ENCODE measurements around the gene SLC39A8. TPM values are rescaled to one million over a fixed set of nuclear protein-coding genes. Genes with fewer than 3 reads are reported as not detected.

Gene SLC39A8
- total and polyA plus RNA-seq, 9 of the 15 experiments (the other 6 are each of a cell fraction or from before 2014, with no cell fraction given): 8.2 to 30.3 (median 25.0) TPM

DNA sequence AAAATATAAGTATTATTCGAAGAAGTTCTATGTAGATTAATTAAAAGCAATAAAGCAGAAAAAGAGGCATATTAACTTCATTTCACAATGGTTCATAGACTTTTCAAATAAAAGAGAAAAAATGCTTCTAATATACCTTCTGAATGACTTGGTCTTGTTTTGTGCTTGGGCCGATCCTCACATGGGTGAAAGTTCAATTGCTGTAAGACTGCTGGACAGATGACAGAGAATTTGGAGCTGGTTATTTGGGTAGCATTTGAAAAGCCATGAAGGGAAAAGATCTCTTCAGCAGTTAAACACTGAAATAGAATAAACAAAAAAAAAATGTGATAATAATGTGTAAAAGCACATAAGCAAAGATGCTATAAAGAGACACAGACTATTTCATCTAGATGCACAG is 29.8 kb downstream of the SLC39A8 start (continued):
- TF ChIP-seq, protein P1, sequence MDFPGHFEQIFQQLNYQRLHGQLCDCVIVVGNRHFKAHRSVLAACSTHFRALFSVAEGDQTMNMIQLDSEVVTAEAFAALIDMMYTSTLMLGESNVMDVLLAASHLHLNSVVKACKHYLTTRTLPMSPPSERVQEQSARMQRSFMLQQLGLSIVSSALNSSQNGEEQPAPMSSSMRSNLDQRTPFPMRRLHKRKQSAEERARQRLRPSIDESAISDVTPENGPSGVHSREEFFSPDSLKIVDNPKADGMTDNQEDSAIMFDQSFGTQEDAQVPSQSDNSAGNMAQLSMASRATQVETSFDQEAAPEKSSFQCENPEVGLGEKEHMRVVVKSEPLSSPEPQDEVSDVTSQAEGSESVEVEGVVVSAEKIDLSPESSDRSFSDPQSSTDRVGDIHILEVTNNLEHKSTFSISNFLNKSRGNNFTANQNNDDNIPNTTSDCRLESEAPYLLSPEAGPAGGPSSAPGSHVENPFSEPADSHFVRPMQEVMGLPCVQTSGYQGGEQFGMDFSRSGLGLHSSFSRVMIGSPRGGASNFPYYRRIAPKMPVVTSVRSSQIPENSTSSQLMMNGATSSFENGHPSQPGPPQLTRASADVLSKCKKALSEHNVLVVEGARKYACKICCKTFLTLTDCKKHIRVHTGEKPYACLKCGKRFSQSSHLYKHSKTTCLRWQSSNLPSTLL (IDR thresholded peaks at IDR 0.05): no peak
- TF ChIP-seq HLTF (IDR thresholded peaks at IDR 0.05): no peak
- TF ChIP-seq, protein P2, sequence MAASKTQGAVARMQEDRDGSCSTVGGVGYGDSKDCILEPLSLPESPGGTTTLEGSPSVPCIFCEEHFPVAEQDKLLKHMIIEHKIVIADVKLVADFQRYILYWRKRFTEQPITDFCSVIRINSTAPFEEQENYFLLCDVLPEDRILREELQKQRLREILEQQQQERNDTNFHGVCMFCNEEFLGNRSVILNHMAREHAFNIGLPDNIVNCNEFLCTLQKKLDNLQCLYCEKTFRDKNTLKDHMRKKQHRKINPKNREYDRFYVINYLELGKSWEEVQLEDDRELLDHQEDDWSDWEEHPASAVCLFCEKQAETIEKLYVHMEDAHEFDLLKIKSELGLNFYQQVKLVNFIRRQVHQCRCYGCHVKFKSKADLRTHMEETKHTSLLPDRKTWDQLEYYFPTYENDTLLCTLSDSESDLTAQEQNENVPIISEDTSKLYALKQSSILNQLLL (CRISPR knock-in tag; IDR thresholded peaks at IDR 0.05; ENCODE audit: borderline replicate concordance): no peak
- TF ChIP-seq RBM17 (IDR thresholded peaks at IDR 0.05; ENCODE audit: borderline replicate concordance, low read depth, low read length): no peak
- TF ChIP-seq ZNF24 (IDR thresholded peaks at IDR 0.05): no peak

DNA sequence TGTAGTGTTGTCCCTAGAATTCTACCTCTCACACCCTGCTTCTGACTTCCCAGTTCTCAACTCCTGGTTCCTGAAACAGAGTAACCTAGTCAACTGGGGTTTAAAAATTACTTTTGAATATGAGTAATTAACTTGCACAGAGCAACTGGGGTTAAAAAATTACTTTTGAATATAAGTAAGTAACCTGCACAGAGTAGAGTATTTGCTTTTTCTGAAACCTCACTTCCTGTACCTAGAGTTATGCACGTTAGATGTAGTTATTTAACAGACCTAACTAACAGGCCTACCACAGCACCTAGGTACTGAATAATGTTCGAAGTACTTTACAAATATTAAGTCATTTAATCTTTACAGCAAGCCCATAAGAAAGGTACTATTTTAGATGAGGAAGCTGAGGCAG is 32.9 kb downstream of the SLC39A8 start:
- intact Hi-C loops (cut with micrococcal nuclease): no loop called here
- POLR2A ChIA-PET: no interaction called here
- TF ChIP-seq, protein P3, sequence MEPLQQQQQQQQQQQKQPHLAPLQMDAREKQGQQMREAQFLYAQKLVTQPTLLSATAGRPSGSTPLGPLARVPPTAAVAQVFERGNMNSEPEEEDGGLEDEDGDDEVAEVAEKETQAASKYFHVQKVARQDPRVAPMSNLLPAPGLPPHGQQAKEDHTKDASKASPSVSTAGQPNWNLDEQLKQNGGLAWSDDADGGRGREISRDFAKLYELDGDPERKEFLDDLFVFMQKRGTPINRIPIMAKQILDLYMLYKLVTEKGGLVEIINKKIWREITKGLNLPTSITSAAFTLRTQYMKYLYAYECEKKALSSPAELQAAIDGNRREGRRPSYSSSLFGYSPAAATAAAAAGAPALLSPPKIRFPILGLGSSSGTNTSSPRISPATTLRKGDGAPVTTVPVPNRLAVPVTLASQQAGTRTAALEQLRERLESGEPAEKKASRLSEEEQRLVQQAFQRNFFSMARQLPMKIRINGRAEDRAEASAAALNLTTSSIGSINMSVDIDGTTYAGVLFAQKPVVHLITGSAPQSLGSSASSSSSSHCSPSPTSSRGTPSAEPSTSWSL (CRISPR knock-in tag; IDR thresholded peaks at IDR 0.05; ENCODE audit: borderline replicate concordance): no peak
- TF ChIP-seq ZNF584 (CRISPR knock-in tag; IDR thresholded peaks at IDR 0.05; ENCODE audit: low read depth) (no peak), SMC3 (conservative IDR thresholded peaks at IDR 0.05; ENCODE audit: insufficient read depth, low read depth, low read length) (no peak)
- no peak overlapping the region for H3K27ac ChIP-seq (ENCODE audit: extremely low read depth, low read depth, low read length)
- CTCF ChIA-PET (ENCODE audit: low intra/inter-chr PET ratio): no interaction called here
- H2AFZ ChIP-seq (ENCODE audit: low read depth, low read length): no peak overlapping the region
- H3K9me3 ChIP-seq (replicated peaks; ENCODE audit: control insufficient read depth, insufficient read depth, low read depth, low read length): no peaks in the 10 kb centered on the region
- H3K36me3 ChIP-seq (ENCODE audit: control insufficient read depth, insufficient read depth, low read length): no peaks in the 10 kb centered on the region
- 52% methylated on average over 2 of the region's 2 CpGs for WGBS (ENCODE audit: insufficient coverage, low coverage, missing lambda C conversion rate)
- no peaks in the 10 kb centered on the region for H3K27me3 ChIP-seq (ENCODE audit: control insufficient read depth in 2 of 2, insufficient read depth in 2 of 2, low read length in 2 of 2)
- no peaks in the 10 kb centered on the region for H3K79me2 ChIP-seq (ENCODE audit: control insufficient read depth, insufficient read depth, low read length)
- H3K9ac ChIP-seq (ENCODE audit: insufficient read depth in 1 of 2, low read depth in 2 of 2, low read length in 2 of 2): no peak overlapping the region
- no peaks in the 10 kb centered on the region for H4K20me1 ChIP-seq (replicated peaks; ENCODE audit: control insufficient read depth, insufficient read depth, low read length)
- in situ Hi-C loops (cut with MboI): no loop called here
- no peak overlapping the region for H3K4me3 ChIP-seq
- no peaks in the 10 kb centered on the region for H3K4me1 ChIP-seq (replicated peaks in 1 of 2; ENCODE audit: control insufficient read depth in 2 of 2, insufficient read depth in 2 of 2, low read length in 2 of 2)
- no peak for DNase-seq (ENCODE audit: extremely low read depth in 1 of 4, low spot score in 3 of 4)
- BruUV-seq (replicated peaks): no TSS peak
- no peak overlapping the region for H3K4me2 ChIP-seq (ENCODE audit: insufficient read depth, low read length)
- no peaks in the 10 kb centered on the region for H3K9me1 ChIP-seq (ENCODE audit: control insufficient read depth, insufficient read depth, low read length)
- ATAC-seq: no peak
- no peak for FAIRE-seq
